ENCODE measurements around the gene KRTAP4-11.

DNA sequence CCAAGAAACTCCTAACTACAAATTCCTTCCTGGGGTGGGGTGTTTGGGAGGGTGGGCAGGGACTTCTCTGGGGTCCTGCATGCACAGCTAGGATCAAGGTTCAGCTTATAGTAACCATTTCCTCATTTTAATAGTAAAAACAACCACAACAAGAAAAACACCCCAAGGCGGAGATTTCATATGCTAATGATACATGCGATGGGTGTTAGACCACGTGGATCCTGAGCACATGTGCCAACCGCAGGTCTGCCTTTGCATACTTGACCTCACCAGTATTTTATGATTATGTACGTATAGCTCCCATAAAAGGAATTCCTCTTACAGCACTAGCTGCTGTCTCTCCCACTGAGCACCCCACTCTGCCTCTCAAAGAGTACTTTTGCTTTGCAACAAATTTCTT lies 1.9 kb downstream of the KRTAP4-11 start:
- TF ChIP-seq EP300 (IDR thresholded peaks at IDR 0.05) (no peak), POLR2A (IDR thresholded peaks at IDR 0.05) (no peak), POLR2AphosphoS5 (IDR thresholded peaks at IDR 0.05) (no peak)
- TF ChIP-seq, protein P1, sequence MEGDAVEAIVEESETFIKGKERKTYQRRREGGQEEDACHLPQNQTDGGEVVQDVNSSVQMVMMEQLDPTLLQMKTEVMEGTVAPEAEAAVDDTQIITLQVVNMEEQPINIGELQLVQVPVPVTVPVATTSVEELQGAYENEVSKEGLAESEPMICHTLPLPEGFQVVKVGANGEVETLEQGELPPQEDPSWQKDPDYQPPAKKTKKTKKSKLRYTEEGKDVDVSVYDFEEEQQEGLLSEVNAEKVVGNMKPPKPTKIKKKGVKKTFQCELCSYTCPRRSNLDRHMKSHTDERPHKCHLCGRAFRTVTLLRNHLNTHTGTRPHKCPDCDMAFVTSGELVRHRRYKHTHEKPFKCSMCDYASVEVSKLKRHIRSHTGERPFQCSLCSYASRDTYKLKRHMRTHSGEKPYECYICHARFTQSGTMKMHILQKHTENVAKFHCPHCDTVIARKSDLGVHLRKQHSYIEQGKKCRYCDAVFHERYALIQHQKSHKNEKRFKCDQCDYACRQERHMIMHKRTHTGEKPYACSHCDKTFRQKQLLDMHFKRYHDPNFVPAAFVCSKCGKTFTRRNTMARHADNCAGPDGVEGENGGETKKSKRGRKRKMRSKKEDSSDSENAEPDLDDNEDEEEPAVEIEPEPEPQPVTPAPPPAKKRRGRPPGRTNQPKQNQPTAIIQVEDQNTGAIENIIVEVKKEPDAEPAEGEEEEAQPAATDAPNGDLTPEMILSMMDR (IDR thresholded peaks at IDR 0.05), result no peak
